ENCODE measurements around the gene NR0B2.

GRCh38 chr1:26953374-26953773, 39.6 kb upstream of the NR0B2 start:
- TF ChIP-seq EZH2 (IDR thresholded peaks at IDR 0.05; ENCODE audit: insufficient read depth, poor library complexity, severe bottlenecking), result no peak
- no peak for TF ChIP-seq EZH2phosphoT487 (IDR thresholded peaks at IDR 0.05; ENCODE audit: insufficient read depth, low read depth)
